ENCODE measurements around the gene MCTP2.
"Not testable (repeated sequence)": the region's sequence is repeated elsewhere in the genome, so short reads cannot be mapped to it uniquely, and the experiment has no call there.

Gene MCTP2

GRCh38 chr15:94235646-94236045 is 4.3 kb downstream of the MCTP2 start:
- no peak for DNase-seq

- DNase-seq = no peak
Observed at GRCh38 chr15:94236608-94237007, 5.2 kb downstream of the MCTP2 start.

GRCh38 chr15:94237903-94238302 is 6.5 kb downstream of the MCTP2 start:
- DNase-seq = no peak

- no peak for DNase-seq
Observed at GRCh38 chr15:94238539-94239118, 7.3 kb downstream of the MCTP2 start.

- DNase-seq = no peak
Observed at GRCh38 chr15:94239474-94239873, 8.1 kb downstream of the MCTP2 start.

- DNase-seq = no peak
Observed at GRCh38 chr15:94240480-94240879, 9.1 kb downstream of the MCTP2 start.

GRCh38 chr15:94242257-94242656 is 10.9 kb downstream of the MCTP2 start:
- no peak for DNase-seq

GRCh38 chr15:94243003-94243402 is 11.6 kb downstream of the MCTP2 start:
- not testable (repeated sequence) for DNase-seq

GRCh38 chr15:94243418-94243817 is 12.1 kb downstream of the MCTP2 start:
- no peak for DNase-seq

GRCh38 chr15:94246016-94246415 is 14.7 kb downstream of the MCTP2 start:
- DNase-seq = no peak

- DNase-seq = no peak
Observed at GRCh38 chr15:94247789-94248638, 16.7 kb downstream of the MCTP2 start.

GRCh38 chr15:94250801-94251200 is 19.4 kb downstream of the MCTP2 start:
- no peak for DNase-seq

GRCh38 chr15:94252223-94252766 is 20.9 kb downstream of the MCTP2 start:
- no peak for DNase-seq

- DNase-seq = no peak
Observed at GRCh38 chr15:94252906-94253491, 21.6 kb downstream of the MCTP2 start.

- DNase-seq = no peak
Observed at GRCh38 chr15:94253742-94254141, 22.4 kb downstream of the MCTP2 start.

GRCh38 chr15:94255540-94255939 is 24.2 kb downstream of the MCTP2 start:
- DNase-seq = no peak

GRCh38 chr15:94256511-94256910 is 25.1 kb downstream of the MCTP2 start:
- no peak for DNase-seq

- DNase-seq = not testable (repeated sequence)
Observed at GRCh38 chr15:94257776-94258175, 26.4 kb downstream of the MCTP2 start.

- DNase-seq = no peak
Observed at GRCh38 chr15:94258246-94258645, 26.9 kb downstream of the MCTP2 start.

GRCh38 chr15:94259121-94259751 is 27.9 kb downstream of the MCTP2 start:
- DNase-seq = no peak

- no peak for DNase-seq
Observed at GRCh38 chr15:94259863-94260262, 28.5 kb downstream of the MCTP2 start.

- DNase-seq = no peak
Observed at GRCh38 chr15:94262201-94262600, 30.8 kb downstream of the MCTP2 start.
